Measurements from ENCODE around the gene HAUS7. TPM values are rescaled to one million over a fixed set of nuclear protein-coding genes. Genes with fewer than 3 reads are reported as not detected.

Gene HAUS7
- total RNA-seq, 2 experiments from 2014 or later, result 24.4 to 25.6 TPM

GRCh38 chrX:153447581-153447960 lies 22.8 kb downstream of the HAUS7 start:
- H3K36me3 ChIP-seq (ENCODE audit: insufficient read depth, low read length), result peaks cover 5% of the 10 kb centered on the region
- peaks cover 8% of the 10 kb centered on the region for H3K36me3 Mint-ChIP-seq (ENCODE audit: low read depth)
- DNase-seq (no peak), ATAC-seq (ENCODE audit: poor library complexity) (no peak)
- no peaks in the 10 kb centered on the region for H3K27me3 ChIP-seq (ENCODE audit: control insufficient read depth in 1 of 2, insufficient read depth in 2 of 2, low read length in 2 of 2)
- intact Hi-C loops (cut with DNase I, micrococcal nuclease), result no loop called here
- H3K27ac ChIP-seq (ENCODE audit: low read depth in 1 of 2, low read length in 2 of 2), result no peak overlapping the region
- POLR2A ChIA-PET, result no interaction called here
- no peaks in the 10 kb centered on the region for H3K4me1 ChIP-seq (ENCODE audit: insufficient read depth, low read length)
- no peak overlapping the region for H3K4me3 ChIP-seq (ENCODE audit: low read length)
- H3K9me3 Mint-ChIP-seq, result no peaks in the 10 kb centered on the region
- no peaks in the 10 kb centered on the region for H3K27me3 Mint-ChIP-seq
- no peak overlapping the region for H3K4me3 Mint-ChIP-seq
- CTCF ChIA-PET, result no interaction called here
- no peaks in the 10 kb centered on the region for H3K9me3 ChIP-seq (ENCODE audit: control insufficient read depth in 1 of 2, insufficient read depth in 1 of 2, low read length in 2 of 2)
- no peaks in the 10 kb centered on the region for H3K4me1 Mint-ChIP-seq (ENCODE audit: low read depth)
- no peak for TF ChIP-seq CTCF (IDR thresholded peaks at IDR 0.05)
- no peak overlapping the region for H3K27ac Mint-ChIP-seq

- H3K36me3 Mint-ChIP-seq (ENCODE audit: low read depth), result peaks cover 8% of the 10 kb centered on the region
- no peaks in the 10 kb centered on the region for H3K27me3 Mint-ChIP-seq
- TF ChIP-seq CTCF (IDR thresholded peaks at IDR 0.05), result no peak
- no peaks in the 10 kb centered on the region for H3K4me1 ChIP-seq (ENCODE audit: insufficient read depth, low read length)
- peaks cover 5% of the 10 kb centered on the region for H3K36me3 ChIP-seq (ENCODE audit: insufficient read depth, low read length)
- no peaks in the 10 kb centered on the region for H3K27me3 ChIP-seq (ENCODE audit: control insufficient read depth in 1 of 2, insufficient read depth in 2 of 2, low read length in 2 of 2)
- POLR2A ChIA-PET, result no interaction called here
- CTCF ChIA-PET, result no interaction called here
- no peak overlapping the region for H3K27ac ChIP-seq (ENCODE audit: low read depth in 1 of 2, low read length in 2 of 2)
- DNase-seq (no peak), ATAC-seq (ENCODE audit: poor library complexity) (no peak)
- H3K9me3 ChIP-seq (ENCODE audit: control insufficient read depth in 1 of 2, insufficient read depth in 1 of 2, low read length in 2 of 2), result no peaks in the 10 kb centered on the region
- no peaks in the 10 kb centered on the region for H3K4me1 Mint-ChIP-seq (ENCODE audit: low read depth)
- no peak overlapping the region for H3K4me3 ChIP-seq (ENCODE audit: low read length)
- intact Hi-C loops (cut with DNase I, micrococcal nuclease), result no loop called here
- H3K27ac Mint-ChIP-seq, result no peak overlapping the region
- H3K4me3 Mint-ChIP-seq, result no peak overlapping the region
- H3K9me3 Mint-ChIP-seq, result no peaks in the 10 kb centered on the region
These were observed 23.3 kb downstream of the HAUS7 start for GRCh38 chrX:153446950-153447580.

GRCh38 chrX:153446636-153446936 lies 23.8 kb downstream of the HAUS7 start:
- H3K27ac Mint-ChIP-seq, result no peak overlapping the region
- DNase-seq (no peak), ATAC-seq (ENCODE audit: poor library complexity) (no peak)
- no peaks in the 10 kb centered on the region for H3K9me3 ChIP-seq (ENCODE audit: control insufficient read depth in 1 of 2, insufficient read depth in 1 of 2, low read length in 2 of 2)
- H3K4me1 ChIP-seq (ENCODE audit: insufficient read depth, low read length), result no peaks in the 10 kb centered on the region
- no peaks in the 10 kb centered on the region for H3K27me3 Mint-ChIP-seq
- H3K36me3 Mint-ChIP-seq (ENCODE audit: low read depth), result peaks cover 8% of the 10 kb centered on the region
- H3K27ac ChIP-seq (ENCODE audit: low read depth in 1 of 2, low read length in 2 of 2), result no peak overlapping the region
- H3K27me3 ChIP-seq (ENCODE audit: control insufficient read depth in 1 of 2, insufficient read depth in 2 of 2, low read length in 2 of 2), result no peaks in the 10 kb centered on the region
- H3K9me3 Mint-ChIP-seq, result no peaks in the 10 kb centered on the region
- no peak overlapping the region for H3K4me3 Mint-ChIP-seq
- intact Hi-C loops (cut with DNase I, micrococcal nuclease), result no loop called here
- no peak for TF ChIP-seq CTCF (IDR thresholded peaks at IDR 0.05)
- H3K4me1 Mint-ChIP-seq (ENCODE audit: low read depth), result no peaks in the 10 kb centered on the region
- peaks cover 5% of the 10 kb centered on the region for H3K36me3 ChIP-seq (ENCODE audit: insufficient read depth, low read length)
- H3K4me3 ChIP-seq (ENCODE audit: low read length), result no peak overlapping the region
- CTCF ChIA-PET, result no interaction called here
- POLR2A ChIA-PET, result no interaction called here
